GM18498 (cell line): ENCODE data around the gene SNTB2.

Experiments
- ATAC-seq: cut with Tn5 transposase; IDR thresholded peaks from one replicate; pipeline ENCODE4 v1.9.1; 2021; ENCODE audit warnings: mild to moderate bottlenecking, moderate library complexity; ENCODE audit not compliant: unreplicated experiment

Gene SNTB2

GRCh38 chr16:69316595-69317034 is 129.7 kb downstream of the SNTB2 start:
- ATAC-seq, result no peak

- ATAC-seq, result no peak
Measured at GRCh38 chr16:69318177-69318910, 131.4 kb downstream of the SNTB2 start.

- ATAC-seq, result no peak
Measured at GRCh38 chr16:69318911-69319289, 131.9 kb downstream of the SNTB2 start.

- ATAC-seq, result no peak
Measured at GRCh38 chr16:69319381-69319780, 132.4 kb downstream of the SNTB2 start.

GRCh38 chr16:69319826-69320739 is 133.1 kb downstream of the SNTB2 start:
- no peak for ATAC-seq

GRCh38 chr16:69320740-69321073 is 133.7 kb downstream of the SNTB2 start:
- no peak for ATAC-seq

- ATAC-seq, result no peak
Measured at GRCh38 chr16:69321080-69321479, 134.1 kb downstream of the SNTB2 start.

GRCh38 chr16:69322343-69322742 is 135.4 kb downstream of the SNTB2 start:
- ATAC-seq, result no peak

GRCh38 chr16:69323415-69323814 is 136.5 kb downstream of the SNTB2 start:
- ATAC-seq, result no peak

GRCh38 chr16:69324013-69324531 is 137.1 kb downstream of the SNTB2 start:
- no peak for ATAC-seq

- no peak for ATAC-seq
Measured at GRCh38 chr16:69324585-69325253, 137.8 kb downstream of the SNTB2 start.

- no peak for ATAC-seq
Measured at GRCh38 chr16:69325784-69326171, 138.8 kb downstream of the SNTB2 start.

- no peak for ATAC-seq
Measured at GRCh38 chr16:69326172-69326873, 139.4 kb downstream of the SNTB2 start.

- ATAC-seq, result no peak
Measured at GRCh38 chr16:69327585-69328310, 140.8 kb downstream of the SNTB2 start.

GRCh38 chr16:69328854-69329316 is 141.9 kb downstream of the SNTB2 start:
- ATAC-seq, result no peak

- ATAC-seq, result peak; percentile 39
Measured at GRCh38 chr16:69329369-69330285, 142.7 kb downstream of the SNTB2 start.

- ATAC-seq, result peak; percentile 95
Measured at GRCh38 chr16:69330286-69331109, 143.5 kb downstream of the SNTB2 start, which contains the start of gene PDF. Gene PDF (minus strand): TSS chr16:69330588. CDS start chr16:69330570, 18 bp downstream.

- no peak for ATAC-seq
Measured at GRCh38 chr16:69334696-69335095, 147.7 kb downstream of the SNTB2 start.
